Coronary artery (tissue), 2 donors: ENCODE data around the gene CCER1.

Experiments
- DNase-seq: peaks from one replicate; pipeline ENCODE4 v3.0.0-alpha.2; 2017; ENCODE audit warnings: low spot score
- H3K27ac ChIP-seq, 2 donors: fragments of 200-600 bp; sonication (generic); one replicate each; pipeline ENCODE4 v1.5.1; 2016 to 2019
- H3K4me3 ChIP-seq: fragments of 200-600 bp; sonication (generic); 2 replicates; pipeline ENCODE4 v1.5.1; 2016; ENCODE audit warnings: mild to moderate bottlenecking, moderate library complexity
- CTCF ChIP-seq: fragments of 200-600 bp; sonication (generic); IDR thresholded peaks from one replicate; pipeline ENCODE4 v1.5.1; 2019; ENCODE audit warnings: antibody characterized with exemption

CCER1 gene

GRCh38 chr12:90910958-90911357 lies 44.0 kb downstream of the CCER1 start:
- DNase-seq: no peak
- TF ChIP-seq CTCF: no peak
- Histone ChIP-seq H3K4me3 (no peak overlapping the region), H3K27ac (no peak overlapping the region)

- Histone ChIP-seq H3K4me3 (no peak overlapping the region), H3K27ac (no peak overlapping the region)
- peak; percentile 17 for TF ChIP-seq CTCF
- no peak for DNase-seq
Observed at GRCh38 chr12:90909069-90909770, 45.8 kb downstream of the CCER1 start.

GRCh38 chr12:90908465-90908864 lies 46.5 kb downstream of the CCER1 start:
- Histone ChIP-seq H3K27ac (no peak overlapping the region), H3K4me3 (no peak overlapping the region)
- DNase-seq: no peak
- TF ChIP-seq CTCF: no peak

- Histone ChIP-seq H3K4me3 (no peak overlapping the region), H3K27ac (no peak overlapping the region)
- DNase-seq: no peak
- TF ChIP-seq CTCF: no peak
Observed at GRCh38 chr12:90905691-90906370, 49.1 kb downstream of the CCER1 start.

- no peak overlapping the region for H3K27ac ChIP-seq
- no peak for TF ChIP-seq CTCF
- no peak overlapping the region for H3K4me3 ChIP-seq
- DNase-seq: no peak
Observed at GRCh38 chr12:90902596-90902995, 52.4 kb downstream of the CCER1 start.
